GM23338 (cell line): Measurements from ENCODE around the gene PPCDC. TPM values are rescaled to one million over a fixed set of nuclear protein-coding genes. Genes with fewer than 3 reads are reported as not detected.

Experiments used
- ATAC-seq: fragments of 200-7000 bp; cut with Tn5 transposase; 3 replicates; pipeline ENCODE4 v1.9.1; 2020
- DNase-seq: peaks from one replicate; pipeline ENCODE4 v3.0.0-alpha.2; 2015; ENCODE audit warnings: low spot score
- H2AFZ ChIP-seq: fragments of 200-600 bp; sonication (generic); 2 replicates; pipeline ENCODE4 v1.8.0; 2016; ENCODE audit warnings: antibody characterized with exemption, mild to moderate bottlenecking, moderate library complexity
- H3F3A ChIP-seq: fragments of 200-600 bp; sonication (generic); replicated peaks from 2 replicates; pipeline ENCODE4 v1.8.0; 2017; ENCODE audit warnings: antibody characterized with exemption, mixed run types, low read depth
- H3K27ac ChIP-seq: fragments of 200-600 bp; sonication (generic); 2 replicates; pipeline ENCODE4 v1.6.1; 2016; ENCODE audit warnings: low read depth
- H3K27me3 ChIP-seq: fragments of 200-600 bp; sonication (generic); 2 replicates; pipeline ENCODE4 v1.8.0; 2016; ENCODE audit warnings: mild to moderate bottlenecking, mixed run types, moderate library complexity; ENCODE audit not compliant: insufficient read depth
- H3K36me3 ChIP-seq: fragments of 200-600 bp; sonication (generic); 2 replicates; pipeline ENCODE4 v1.8.0; 2016; ENCODE audit warnings: mild to moderate bottlenecking; ENCODE audit not compliant: insufficient read depth
- H3K4me1 ChIP-seq: fragments of 200-600 bp; sonication (generic); 2 replicates; pipeline ENCODE4 v1.8.0; 2016; ENCODE audit warnings: mild to moderate bottlenecking, moderate library complexity; ENCODE audit not compliant: insufficient read depth
- H3K4me2 ChIP-seq: fragments of 200-600 bp; sonication (generic); 2 replicates; pipeline ENCODE4 v1.7.1; 2017; ENCODE audit warnings: mixed run types
- H3K4me3 ChIP-seq: fragments of 200-600 bp; sonication (generic); 2 replicates; pipeline ENCODE4 v1.6.1; 2016; ENCODE audit warnings: mixed run types
- H3K79me2 ChIP-seq: fragments of 200-600 bp; sonication (generic); replicated peaks from 2 replicates; pipeline ENCODE4 v1.8.0; 2017; ENCODE audit warnings: mild to moderate bottlenecking; ENCODE audit not compliant: insufficient read depth
- H3K9me2 ChIP-seq: fragments of 200-600 bp; sonication (generic); 2 replicates; pipeline ENCODE4 v1.8.0; 2017; ENCODE audit not compliant: insufficient read depth
- H4K20me1 ChIP-seq: fragments of 200-600 bp; sonication (generic); replicated peaks from 2 replicates; pipeline ENCODE4 v1.8.0; 2017; ENCODE audit warnings: mild to moderate bottlenecking; ENCODE audit not compliant: insufficient read depth
- H3K27ac Mint-ChIP-seq: 2 replicates; pipeline ENCODE4 v1.8.0; 2020; ENCODE audit warnings: inconsistent platforms, mild to moderate bottlenecking, moderate library complexity, mixed read lengths
- H3K27me3 Mint-ChIP-seq: 3 replicates; pipeline ENCODE4 v1.8.0; 2022; ENCODE audit warnings: low read depth, mild to moderate bottlenecking, moderate library complexity, mixed read lengths, inconsistent platforms; ENCODE audit not compliant: insufficient read depth, poor library complexity
- H3K36me3 Mint-ChIP-seq: 3 replicates; pipeline ENCODE4 v1.8.0; 2021; ENCODE audit warnings: low read depth, mild to moderate bottlenecking, inconsistent platforms, moderate library complexity, mixed read lengths
- H3K4me1 Mint-ChIP-seq: 3 replicates; pipeline ENCODE4 v1.8.0; 2020; ENCODE audit warnings: mild to moderate bottlenecking, inconsistent platforms, mixed read lengths
- H3K4me3 Mint-ChIP-seq: 3 replicates; pipeline ENCODE4 v1.8.0; 2021; ENCODE audit warnings: moderate library complexity, mild to moderate bottlenecking, inconsistent platforms, mixed read lengths
- H3K9me3 Mint-ChIP-seq: 3 replicates; pipeline ENCODE4 v1.8.0; 2020; ENCODE audit warnings: moderate library complexity, mild to moderate bottlenecking, inconsistent platforms, mixed read lengths
- CREB1 ChIP-seq: fragments of 250-450 bp; sonication (Bioruptor Pico); IDR thresholded peaks from 2 replicates; pipeline ENCODE4 v1.5.0; 2020; ENCODE audit warnings: low read depth, mild to moderate bottlenecking, moderate library complexity
- CTCF ChIP-seq, 2 experiments: fragments of 200-600 bp in 1 of 2; sonication (generic) in 1 of 2; conservative IDR thresholded peaks; 2 replicates each; pipeline versions ENCODE4 v1.5.1 to v1.6.1; 2016 to 2017; ENCODE audit warnings: antibody characterized with exemption in 2 of 2, low read depth in 2 of 2, mild to moderate bottlenecking in 2 of 2, moderate library complexity in 1 of 2
- ETS1 ChIP-seq: IDR thresholded peaks from 2 replicates; pipeline ENCODE4 v1.6.1; 2016; ENCODE audit warnings: antibody characterized with exemption
- EZH2 ChIP-seq: fragments of 200-600 bp; sonication (generic); IDR thresholded peaks from one replicate; pipeline ENCODE4 v1.8.0; 2017; ENCODE audit warnings: antibody characterized with exemption, mild to moderate bottlenecking, low read depth; ENCODE audit not compliant: unreplicated experiment
- EZH2phosphoT487 ChIP-seq: fragments of 200-600 bp; sonication (generic); IDR thresholded peaks from one replicate; pipeline ENCODE4 v1.8.1; 2018; ENCODE audit warnings: antibody characterized with exemption; ENCODE audit not compliant: unreplicated experiment
- JUNB ChIP-seq: IDR thresholded peaks from one replicate; pipeline ENCODE4 v1.6.1; 2016; ENCODE audit warnings: antibody characterized with exemption; ENCODE audit not compliant: unreplicated experiment
- NANOG ChIP-seq: IDR thresholded peaks from 2 replicates; pipeline ENCODE4 v1.6.1; 2016; ENCODE audit warnings: antibody characterized with exemption, borderline replicate concordance
- POLR2AphosphoS5 ChIP-seq: IDR thresholded peaks from 2 replicates; pipeline ENCODE4 v1.6.1; 2016; ENCODE audit warnings: antibody characterized with exemption, low read depth
- STAT1 ChIP-seq: IDR thresholded peaks from one replicate; pipeline ENCODE4 v1.6.1; 2016; ENCODE audit warnings: antibody characterized with exemption; ENCODE audit not compliant: unreplicated experiment
- ZNF114 ChIP-seq: fragments of 250-450 bp; sonication (Bioruptor Pico); IDR thresholded peaks from 2 replicates; pipeline ENCODE4 v1.5.0; 2020; ENCODE audit warnings: mild to moderate bottlenecking, moderate library complexity
- ZNF331 ChIP-seq: fragments of 250-450 bp; sonication (Bioruptor Pico); IDR thresholded peaks from 2 replicates; pipeline ENCODE4 v1.5.0; 2020; ENCODE audit warnings: low read depth, mild to moderate bottlenecking, moderate library complexity
- ZNF462 ChIP-seq: fragments of 250-450 bp; sonication (Bioruptor Pico); IDR thresholded peaks from 2 replicates; pipeline ENCODE4 v1.5.0; 2020; ENCODE audit warnings: mild to moderate bottlenecking, moderate library complexity
- polyA plus RNA-seq: library from polyadenylated mRNA; unstranded; fragments of >200 nt; fragmentation: Nextera tagmentation; extraction: Ambion mirVana; gene quantifications from 2 replicates; pipeline ENCODE4 v1.2.1, GENCODE V29; 2016
- total RNA-seq: library from RNA; depleted of rRNA; stranded (reverse); fragments of >200 nt; shearing (Covaris generic); gene quantifications from 2 replicates; pipeline ENCODE4 v1.2.3, GENCODE V29; 2014

PPCDC gene
- total and polyA plus RNA-seq, 2 experiments from 2014 or later, result 17.8 to 40.2 TPM

- ATAC-seq, result no peak
- Histone ChIP-seq H2AFZ (no peak overlapping the region), H3K4me2 (no peak overlapping the region), H3K36me3 (no peaks in the 10 kb centered on the region), H4K20me1 (no peaks in the 10 kb centered on the region), H3F3A (no peaks in the 10 kb centered on the region), H3K27me3 (no peaks in the 10 kb centered on the region), H3K4me3 (no peak overlapping the region), H3K27ac (no peak overlapping the region), H3K79me2 (no peaks in the 10 kb centered on the region), H3K4me1 (no peaks in the 10 kb centered on the region), H3K9me2 (no peaks in the 10 kb centered on the region)
- no peak for DNase-seq
- no peak overlapping the region for H3K27ac Mint-ChIP-seq
- H3K4me3 Mint-ChIP-seq, result no peak overlapping the region
- H3K27me3 Mint-ChIP-seq, result peaks cover 6% of the 10 kb centered on the region
- H3K9me3 Mint-ChIP-seq, result peaks cover 33% of the 10 kb centered on the region
- peaks cover 9% of the 10 kb centered on the region for H3K36me3 Mint-ChIP-seq
- H3K4me1 Mint-ChIP-seq, result no peaks in the 10 kb centered on the region; the same call in 2 of the 3 replicates
- TF ChIP-seq POLR2AphosphoS5, result no peak
- no peak for TF ChIP-seq CTCF (conservative IDR thresholded peaks at IDR 0.05; ENCODE audit: low read depth in 2 of 2)
- TF ChIP-seq STAT1, result no peak
- no peak for TF ChIP-seq ZNF331 (CRISPR knock-in tag)
- no peak for TF ChIP-seq CREB1 (CRISPR knock-in tag)
- no peak for TF ChIP-seq EZH2
- no peak for TF ChIP-seq NANOG
- no peak for TF ChIP-seq JUNB
- no peak for TF ChIP-seq ZNF114
- TF ChIP-seq ETS1, result no peak
These were observed 49.8 kb downstream of the PPCDC start for GRCh38 chr15:75073197-75073596.

- H3K9me3 Mint-ChIP-seq, result peaks cover 33% of the 10 kb centered on the region
- H3K79me2 ChIP-seq, result no peaks in the 10 kb centered on the region
- peaks cover 2% of the 10 kb centered on the region for H3K27me3 Mint-ChIP-seq
- no peak overlapping the region for H3K4me2 ChIP-seq
- H3F3A ChIP-seq, result no peaks in the 10 kb centered on the region
- H3K27me3 ChIP-seq, result no peaks in the 10 kb centered on the region
- H3K4me3 ChIP-seq, result no peak overlapping the region
- no peak overlapping the region for H3K4me3 Mint-ChIP-seq
- H3K27ac ChIP-seq, result no peak overlapping the region
- H3K36me3 Mint-ChIP-seq, result peaks cover 9% of the 10 kb centered on the region
- H2AFZ ChIP-seq, result no peak overlapping the region
- no peaks in the 10 kb centered on the region for H3K4me1 Mint-ChIP-seq
- DNase-seq (no peak), ATAC-seq (no peak)
- H3K4me1 ChIP-seq, result no peaks in the 10 kb centered on the region
- H3K9me2 ChIP-seq, result no peaks in the 10 kb centered on the region
- H3K36me3 ChIP-seq, result no peaks in the 10 kb centered on the region
- no peak overlapping the region for H3K27ac Mint-ChIP-seq
- no peaks in the 10 kb centered on the region for H4K20me1 ChIP-seq
- TF ChIP-seq EZH2 (no peak), POLR2AphosphoS5 (no peak), EZH2phosphoT487 (no peak), ZNF462 (no peak), ZNF114 (no peak), JUNB (no peak), CREB1 (CRISPR knock-in tag) (no peak)
These were observed 52.9 kb downstream of the PPCDC start for GRCh38 chr15:75076277-75076676.
